SK-N-SH (cell line): ENCODE results near the gene MPIG6B. TPM values are rescaled to one million over a fixed set of nuclear protein-coding genes. Genes with fewer than 3 reads are reported as not detected.

ENCODE experiments used
- CTCF ChIA-PET: fragments of 300-600, 350-600 bp; formaldehyde crosslinking; extraction: SDS; loops from one replicate; lab custom pipeline; 2021; lab: Yijun Ruan, JAX
- POLR2A ChIA-PET: fragments of 350-600 bp; sonication (Branson Sonifier 250); formaldehyde crosslinking; extraction: SDS; loops from one replicate; lab custom pipeline; 2020; ENCODE audit warnings: antibody characterized with exemption, inconsistent platforms; lab: Yijun Ruan, JAX
- DNase-seq: peaks from one replicate; pipeline ENCODE4 v3.0.0; 2012
- H2AFZ ChIP-seq: fragments of 200-600 bp; sonication (generic); 2 replicates; pipeline ENCODE4 v1.8.1; 2016; ENCODE audit warnings: antibody characterized with exemption, mild to moderate bottlenecking, low read depth
- H3F3A ChIP-seq: fragments of 200-600 bp; sonication (generic); replicated peaks from 2 replicates; pipeline ENCODE3; 2016; ENCODE audit warnings: antibody characterized with exemption, mild to moderate bottlenecking; ENCODE audit not compliant: insufficient read depth
- H3K27ac ChIP-seq, 2 experiments: fragments of 200-500 bp in 1 of 2; fragments of 200-600 bp in 1 of 2; sonication (Bioruptor generic) in 1 of 2; sonication (generic), shearing (Covaris generic) in 1 of 2; 2 replicates each; pipeline versions ENCODE4 v1.5.1 to v1.6.1; 2014 to 2016; ENCODE audit warnings: low read depth in 2 of 2, inconsistent platforms in 1 of 2, low read length in 1 of 2, mild to moderate bottlenecking in 1 of 2, mixed read lengths in 1 of 2
- H3K27me3 ChIP-seq: fragments of 200-600 bp; sonication (generic), shearing (Covaris generic); 2 replicates; pipeline ENCODE4 v1.6.1; 2016; ENCODE audit warnings: mixed run types; ENCODE audit not compliant: insufficient read depth
- H3K36me3 ChIP-seq, 2 experiments: fragments of 200-500 bp in 1 of 2; fragments of 200-600 bp in 1 of 2; sonication (Bioruptor generic) in 1 of 2; sonication (generic) in 1 of 2; replicated peaks in 1 of 2; 2 replicates each; pipeline versions ENCODE3 to v1.5.1; 2014 to 2016; ENCODE audit warnings: low read length in 1 of 2, mild to moderate bottlenecking in 1 of 2; ENCODE audit not compliant: insufficient read depth in 2 of 2, control insufficient read depth in 1 of 2
- H3K4me1 ChIP-seq, 2 experiments: fragments of 200-500 bp in 1 of 2; fragments of 200-600 bp in 1 of 2; sonication (Bioruptor generic) in 1 of 2; sonication (generic), shearing (Covaris generic) in 1 of 2; 2 replicates each; pipeline versions ENCODE4 v1.5.1 to v1.6.1; 2014 to 2016; ENCODE audit warnings: low read depth in 1 of 2, low read length in 1 of 2, mixed run types in 1 of 2; ENCODE audit not compliant: insufficient read depth in 2 of 2, control insufficient read depth in 1 of 2
- H3K4me2 ChIP-seq: fragments of 200-600 bp; sonication (generic), shearing (Covaris generic); 2 replicates; pipeline ENCODE4 v1.6.1; 2017; ENCODE audit warnings: mixed run types
- H3K4me3 ChIP-seq, 2 experiments: fragments of 200-500 bp in 1 of 2; fragments of 200-600 bp in 1 of 2; sonication (Bioruptor generic) in 1 of 2; sonication (generic), shearing (Covaris generic) in 1 of 2; 2 replicates each; pipeline versions ENCODE4 v1.5.1 to v1.8.1; 2014 to 2016; ENCODE audit warnings: low read depth in 2 of 2, inconsistent platforms in 1 of 2, low read length in 1 of 2, mild to moderate bottlenecking in 1 of 2, mixed read lengths in 1 of 2, moderate library complexity in 1 of 2
- H3K79me2 ChIP-seq: fragments of 200-600 bp; sonication (generic); 2 replicates; pipeline ENCODE4 v1.8.1; 2017; ENCODE audit warnings: mild to moderate bottlenecking; ENCODE audit not compliant: insufficient read depth
- H3K9ac ChIP-seq: fragments of 200-600 bp; sonication (generic); 2 replicates; pipeline ENCODE4 v1.6.1; 2017; ENCODE audit warnings: mixed run types
- H3K9me2 ChIP-seq: fragments of 200-600 bp; sonication (generic); 2 replicates; pipeline ENCODE4 v1.6.1; 2017; ENCODE audit warnings: mixed run types
- H3K9me3 ChIP-seq: fragments of 200-600 bp; sonication (generic); 2 replicates; pipeline ENCODE4 v1.6.1; 2017; ENCODE audit warnings: mixed run types, mild to moderate bottlenecking, moderate library complexity
- H4K20me1 ChIP-seq: fragments of 200-600 bp; sonication (generic); 2 replicates; pipeline ENCODE4 v1.6.1; 2017; ENCODE audit warnings: mild to moderate bottlenecking, mixed run types; ENCODE audit not compliant: insufficient read depth
- CHD2 ChIP-seq: fragments of 150-350 bp; IDR thresholded peaks from 2 replicates; pipeline ENCODE4 v1.6.1; 2018; ENCODE audit warnings: low read length; ENCODE audit not compliant: partially characterized antibody
- EZH2phosphoT487 ChIP-seq: fragments of 200-600 bp; sonication (generic); IDR thresholded peaks from 2 replicates; pipeline ENCODE4 v1.6.1; 2017; ENCODE audit warnings: low read depth, mixed run types, mild to moderate bottlenecking, antibody characterized with exemption, moderate library complexity, borderline replicate concordance
- FOXM1 ChIP-seq: IDR thresholded peaks from 2 replicates; pipeline ENCODE4 v1.4.0; 2012; ENCODE audit warnings: low read depth, mild to moderate bottlenecking
- JUND ChIP-seq: IDR thresholded peaks from 2 replicates; pipeline ENCODE4 v1.4.0; 2012
- MEF2A ChIP-seq: IDR thresholded peaks from 2 replicates; pipeline ENCODE4 v1.4.0; 2012; ENCODE audit warnings: low read depth, borderline replicate concordance
- NRF1 ChIP-seq: IDR thresholded peaks from 2 replicates; pipeline ENCODE4 v1.6.1; 2012; ENCODE audit warnings: low read depth, mild to moderate bottlenecking, low read length
- RCOR1 ChIP-seq: fragments of 150-350 bp; IDR thresholded peaks from 2 replicates; pipeline ENCODE4 v1.6.1; 2017; ENCODE audit warnings: antibody characterized with exemption, low read length
- TCF12 ChIP-seq: IDR thresholded peaks from 2 replicates; pipeline ENCODE4 v1.4.0; 2012
- WGBS: methylation state at CpG from one replicate; pipeline ENCODE4 v1.1.6; 2017; ENCODE audit warnings: low lambda C conversion rate; 5-methylcytosine and 5-hydroxymethylcytosine counted together
- polyA plus RNA-seq, 3 experiments: library from polyadenylated mRNA; depleted of rRNA; stranded (reverse); fragments of >200 nt; gene quantifications; 2 replicates each; pipeline ENCODE4 v1.2.3, GENCODE V29; 2012
- TF ChIP-seq, protein P1 (sequence below): fragments of 200-600 bp; sonication (generic); IDR thresholded peaks from 2 replicates; pipeline ENCODE4 v1.6.1; 2017; ENCODE audit warnings: antibody characterized with exemption, mild to moderate bottlenecking, moderate library complexity
- TF ChIP-seq, protein P2 (sequence below): IDR thresholded peaks from 2 replicates; pipeline ENCODE4 v1.4.0; 2012; ENCODE audit warnings: low read depth, borderline replicate concordance
- TF ChIP-seq, protein P3 (sequence below): IDR thresholded peaks from 2 replicates; pipeline ENCODE4 v1.6.1; 2012; ENCODE audit warnings: mild to moderate bottlenecking, low read depth, low read length, moderate library complexity

Gene MPIG6B
- polyA plus RNA-seq, 1 of the 3 experiments (the other 2 are of a cell fraction), result not detected

DNA sequence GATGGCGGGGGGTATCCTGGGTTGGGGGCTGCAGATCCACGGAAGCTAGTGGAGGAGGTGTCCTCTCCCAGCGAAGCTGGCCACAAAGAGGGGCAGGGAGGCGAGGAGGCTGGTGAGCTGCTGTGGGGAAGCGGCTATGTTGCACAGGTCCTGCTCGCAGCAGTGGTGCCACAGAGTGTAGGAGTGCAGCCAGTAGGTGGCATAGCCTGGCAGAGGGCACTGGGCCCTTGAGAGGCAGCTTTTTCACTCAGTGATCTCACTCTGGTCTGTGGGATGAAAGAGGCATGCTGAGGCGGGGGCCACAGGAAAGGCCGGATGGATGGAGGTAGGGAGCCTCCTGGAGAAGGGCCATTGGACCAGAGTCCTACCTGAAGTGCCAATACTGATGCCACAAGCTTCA lies 10.9 kb upstream of the MPIG6B start:
- Histone ChIP-seq H3K4me3 (no peak overlapping the region), H3K36me3 (no peaks in the 10 kb centered on the region), H3K9me3 (no peaks in the 10 kb centered on the region), H3K27me3 (no peaks in the 10 kb centered on the region), H3K4me1 (no peaks in the 10 kb centered on the region)
- WGBS, result 72% methylated on average over 5 of the region's 8 CpGs
- no peak for TF ChIP-seq MEF2A
- TF ChIP-seq, protein P1, sequence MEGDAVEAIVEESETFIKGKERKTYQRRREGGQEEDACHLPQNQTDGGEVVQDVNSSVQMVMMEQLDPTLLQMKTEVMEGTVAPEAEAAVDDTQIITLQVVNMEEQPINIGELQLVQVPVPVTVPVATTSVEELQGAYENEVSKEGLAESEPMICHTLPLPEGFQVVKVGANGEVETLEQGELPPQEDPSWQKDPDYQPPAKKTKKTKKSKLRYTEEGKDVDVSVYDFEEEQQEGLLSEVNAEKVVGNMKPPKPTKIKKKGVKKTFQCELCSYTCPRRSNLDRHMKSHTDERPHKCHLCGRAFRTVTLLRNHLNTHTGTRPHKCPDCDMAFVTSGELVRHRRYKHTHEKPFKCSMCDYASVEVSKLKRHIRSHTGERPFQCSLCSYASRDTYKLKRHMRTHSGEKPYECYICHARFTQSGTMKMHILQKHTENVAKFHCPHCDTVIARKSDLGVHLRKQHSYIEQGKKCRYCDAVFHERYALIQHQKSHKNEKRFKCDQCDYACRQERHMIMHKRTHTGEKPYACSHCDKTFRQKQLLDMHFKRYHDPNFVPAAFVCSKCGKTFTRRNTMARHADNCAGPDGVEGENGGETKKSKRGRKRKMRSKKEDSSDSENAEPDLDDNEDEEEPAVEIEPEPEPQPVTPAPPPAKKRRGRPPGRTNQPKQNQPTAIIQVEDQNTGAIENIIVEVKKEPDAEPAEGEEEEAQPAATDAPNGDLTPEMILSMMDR, result peak; percentile 25; the same call in 1 of the 2 replicates
- TF ChIP-seq, all 33 proteins: peak for 1
- Histone ChIP-seq H4K20me1 (no peaks in the 10 kb centered on the region), H3F3A (peaks cover 3% of the 10 kb centered on the region), H3K4me2 (no peak overlapping the region), H3K79me2 (no peaks in the 10 kb centered on the region), H3K27ac (no peak overlapping the region), H3K9me2 (no peaks in the 10 kb centered on the region), H3K9ac (no peak overlapping the region), H2AFZ (no peak overlapping the region)
- DNase-seq, result no peak
- ChIA-PET CTCF (interaction anchor here (1.2 to 2.9 kb wide), 5 partner anchors 10 to 118 kb away, joined by 3 to 9 read pairs (median 5); partner anchors contain the start of gene ABHD16A), POLR2A (no interaction called here)

DNA sequence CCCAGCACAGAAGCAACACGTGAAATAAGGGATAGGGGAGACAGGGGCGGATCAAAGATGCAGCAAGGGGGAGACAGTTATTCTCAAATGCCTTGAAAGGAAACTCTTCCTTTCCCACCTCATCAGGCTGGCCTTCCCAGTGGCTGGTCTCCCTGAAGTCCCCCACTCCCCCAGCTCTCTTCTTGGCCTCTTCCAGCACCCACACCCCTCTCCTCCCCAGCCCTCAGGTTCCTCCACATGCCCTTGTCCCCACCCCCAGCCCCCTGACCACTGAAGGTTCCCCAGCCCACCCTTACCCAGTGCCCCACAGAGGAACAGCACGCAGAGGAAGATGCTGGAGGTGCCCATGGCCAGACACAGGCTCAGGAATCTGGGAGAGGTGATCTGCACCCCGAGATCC lies 9.7 kb upstream of the MPIG6B start:
- H2AFZ ChIP-seq, result no peak overlapping the region
- CTCF ChIA-PET, result interaction anchor here (1.1 to 1.5 kb wide), 3 partner anchors 15 to 77 kb away, joined by 3 to 4 read pairs (median 3); no protein-coding TSS in a partner anchor

More for the DNA sequence above, 9.7 kb upstream of the MPIG6B start:
- H3K9me2 ChIP-seq, result no peaks in the 10 kb centered on the region
- TF ChIP-seq RCOR1 (no peak), TCF12 (no peak), FOXM1 (no peak), JUND (no peak), EZH2phosphoT487 (no peak), CHD2 (no peak), MEF2A (no peak), NRF1 (no peak)
- TF ChIP-seq, protein P2, sequence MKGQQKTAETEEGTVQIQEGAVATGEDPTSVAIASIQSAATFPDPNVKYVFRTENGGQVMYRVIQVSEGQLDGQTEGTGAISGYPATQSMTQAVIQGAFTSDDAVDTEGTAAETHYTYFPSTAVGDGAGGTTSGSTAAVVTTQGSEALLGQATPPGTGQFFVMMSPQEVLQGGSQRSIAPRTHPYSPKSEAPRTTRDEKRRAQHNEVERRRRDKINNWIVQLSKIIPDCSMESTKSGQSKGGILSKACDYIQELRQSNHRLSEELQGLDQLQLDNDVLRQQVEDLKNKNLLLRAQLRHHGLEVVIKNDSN, result no peak
- TF ChIP-seq, protein P3, sequence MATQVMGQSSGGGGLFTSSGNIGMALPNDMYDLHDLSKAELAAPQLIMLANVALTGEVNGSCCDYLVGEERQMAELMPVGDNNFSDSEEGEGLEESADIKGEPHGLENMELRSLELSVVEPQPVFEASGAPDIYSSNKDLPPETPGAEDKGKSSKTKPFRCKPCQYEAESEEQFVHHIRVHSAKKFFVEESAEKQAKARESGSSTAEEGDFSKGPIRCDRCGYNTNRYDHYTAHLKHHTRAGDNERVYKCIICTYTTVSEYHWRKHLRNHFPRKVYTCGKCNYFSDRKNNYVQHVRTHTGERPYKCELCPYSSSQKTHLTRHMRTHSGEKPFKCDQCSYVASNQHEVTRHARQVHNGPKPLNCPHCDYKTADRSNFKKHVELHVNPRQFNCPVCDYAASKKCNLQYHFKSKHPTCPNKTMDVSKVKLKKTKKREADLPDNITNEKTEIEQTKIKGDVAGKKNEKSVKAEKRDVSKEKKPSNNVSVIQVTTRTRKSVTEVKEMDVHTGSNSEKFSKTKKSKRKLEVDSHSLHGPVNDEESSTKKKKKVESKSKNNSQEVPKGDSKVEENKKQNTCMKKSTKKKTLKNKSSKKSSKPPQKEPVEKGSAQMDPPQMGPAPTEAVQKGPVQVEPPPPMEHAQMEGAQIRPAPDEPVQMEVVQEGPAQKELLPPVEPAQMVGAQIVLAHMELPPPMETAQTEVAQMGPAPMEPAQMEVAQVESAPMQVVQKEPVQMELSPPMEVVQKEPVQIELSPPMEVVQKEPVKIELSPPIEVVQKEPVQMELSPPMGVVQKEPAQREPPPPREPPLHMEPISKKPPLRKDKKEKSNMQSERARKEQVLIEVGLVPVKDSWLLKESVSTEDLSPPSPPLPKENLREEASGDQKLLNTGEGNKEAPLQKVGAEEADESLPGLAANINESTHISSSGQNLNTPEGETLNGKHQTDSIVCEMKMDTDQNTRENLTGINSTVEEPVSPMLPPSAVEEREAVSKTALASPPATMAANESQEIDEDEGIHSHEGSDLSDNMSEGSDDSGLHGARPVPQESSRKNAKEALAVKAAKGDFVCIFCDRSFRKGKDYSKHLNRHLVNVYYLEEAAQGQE, result no peak
- TF ChIP-seq, protein P1, result no peak
- H3K36me3 ChIP-seq, result no peaks in the 10 kb centered on the region
- no peaks in the 10 kb centered on the region for H4K20me1 ChIP-seq
- no peak overlapping the region for H3K4me2 ChIP-seq
- DNase-seq, result no peak
- H3K27me3 ChIP-seq, result no peaks in the 10 kb centered on the region
- H3K79me2 ChIP-seq, result no peaks in the 10 kb centered on the region
- H3K27ac ChIP-seq, result no peak overlapping the region
- H3F3A ChIP-seq, result peaks cover 3% of the 10 kb centered on the region
- no peak overlapping the region for H3K4me3 ChIP-seq
- POLR2A ChIA-PET, result no interaction called here
- H3K9ac ChIP-seq, result no peak overlapping the region
- H3K4me1 ChIP-seq, result no peaks in the 10 kb centered on the region
- WGBS, result 73% methylated on average over 4 of the region's 4 CpGs
- H3K9me3 ChIP-seq, result no peaks in the 10 kb centered on the region
